HepG2 (cell line): Measurements from ENCODE around the gene TSACC. TPM values are rescaled to one million over a fixed set of nuclear protein-coding genes. Genes with fewer than 3 reads are reported as not detected.

Source experiments
- DNMT1 ChIP-seq: sonication (generic); formaldehyde crosslinking; IDR thresholded peaks from 2 replicates; pipeline ENCODE4 v1.5.1; 2020; ENCODE audit warnings: mild to moderate bottlenecking, missing genetic modification reagents
- FOXO1 ChIP-seq: sonication (generic); formaldehyde crosslinking; IDR thresholded peaks from 2 replicates; pipeline ENCODE4 v1.4.0; 2020; ENCODE audit warnings: missing genetic modification reagents
- FOXO4 ChIP-seq: sonication (generic); formaldehyde crosslinking; conservative IDR thresholded peaks from 2 replicates; pipeline ENCODE4 v1.8.1; 2023; ENCODE audit warnings: missing genetic modification reagents
- FOXP1 ChIP-seq, 2 experiments: fragments of 450-650 bp in 1 of 2; IDR thresholded peaks; 2 replicates each; pipeline ENCODE4 v1.6.1; 2017 to 2018; ENCODE audit warnings: antibody characterized with exemption in 1 of 2
- FOXP4 ChIP-seq: sonication (generic); formaldehyde crosslinking; IDR thresholded peaks from 2 replicates; pipeline ENCODE4 v1.4.0; 2020; ENCODE audit warnings: missing genetic modification reagents
- HDAC2 ChIP-seq: sonication (generic); formaldehyde crosslinking; IDR thresholded peaks from 2 replicates; pipeline ENCODE4 v1.4.0; 2020; ENCODE audit warnings: missing genetic modification reagents
- HOXA5 ChIP-seq: sonication (generic); formaldehyde crosslinking; IDR thresholded peaks from 2 replicates; pipeline ENCODE4 v1.4.0; 2020; ENCODE audit warnings: missing genetic modification reagents
- KLF12 ChIP-seq: sonication (generic); formaldehyde crosslinking; IDR thresholded peaks from 2 replicates; pipeline ENCODE4 v1.4.0; 2020; ENCODE audit warnings: missing genetic modification reagents, borderline replicate concordance
- MEF2D ChIP-seq: sonication (generic); formaldehyde crosslinking; IDR thresholded peaks from 2 replicates; pipeline ENCODE4 v1.5.1; 2020; ENCODE audit warnings: mild to moderate bottlenecking, missing genetic modification reagents
- NCOA2 ChIP-seq: sonication (generic); formaldehyde crosslinking; IDR thresholded peaks from 2 replicates; pipeline ENCODE4 v1.8.0; 2022; ENCODE audit warnings: inconsistent platforms
- NONO ChIP-seq, 2 experiments: fragments of 450-650 bp in 1 of 2; sonication (generic) in 1 of 2; formaldehyde crosslinking in 1 of 2; IDR thresholded peaks in 1 of 2; conservative IDR thresholded peaks in 1 of 2; 2 replicates each; pipeline versions ENCODE4 v1.6.1 to v1.8.0; 2017 to 2022; ENCODE audit warnings: mild to moderate bottlenecking in 1 of 2, missing genetic modification reagents in 1 of 2, moderate library complexity in 1 of 2
- RARA ChIP-seq: IDR thresholded peaks from 2 replicates; pipeline ENCODE4 v1.6.1; 2016; ENCODE audit warnings: missing genetic modification reagents, missing compliant biosample characterization
- RBM22 ChIP-seq: fragments of 200-400 bp; formaldehyde crosslinking; optimal IDR thresholded peaks from 2 replicates; pipeline ENCODE3; 2017; ENCODE audit warnings: mild to moderate bottlenecking, low read length, moderate library complexity
- SALL1 ChIP-seq: sonication (generic); formaldehyde crosslinking; IDR thresholded peaks from 2 replicates; pipeline ENCODE4 v1.8.0; 2022; ENCODE audit warnings: mild to moderate bottlenecking, missing genetic modification reagents
- SOX6 ChIP-seq, 2 experiments: fragments of 450-650 bp in 1 of 2; sonication (generic) in 1 of 2; formaldehyde crosslinking in 1 of 2; IDR thresholded peaks; 2 replicates each; pipeline versions ENCODE4 v1.4.0 to v1.6.1; 2017 to 2020; ENCODE audit warnings: antibody characterized with exemption in 1 of 2, mild to moderate bottlenecking in 1 of 2, missing genetic modification reagents in 1 of 2
- SP140L ChIP-seq: sonication (generic); formaldehyde crosslinking; IDR thresholded peaks from 2 replicates; pipeline ENCODE4 v1.4.0; 2020; ENCODE audit warnings: missing genetic modification reagents, borderline replicate concordance
- TBX2 ChIP-seq: sonication (generic); formaldehyde crosslinking; IDR thresholded peaks from 2 replicates; pipeline ENCODE4 v1.5.0; 2020; ENCODE audit warnings: missing genetic modification reagents, mild to moderate bottlenecking, borderline replicate concordance
- TCF7 ChIP-seq: sonication (generic); IDR thresholded peaks from 2 replicates; pipeline ENCODE4 v1.6.1; 2016; ENCODE audit warnings: antibody characterized with exemption, low read depth
- YEATS4 ChIP-seq: sonication (generic); formaldehyde crosslinking; IDR thresholded peaks from 2 replicates; pipeline ENCODE4 v1.4.0; 2020; ENCODE audit warnings: missing genetic modification reagents, borderline replicate concordance
- ZBTB10 ChIP-seq: sonication (generic); formaldehyde crosslinking; IDR thresholded peaks from 2 replicates; pipeline ENCODE4 v1.4.0; 2020; ENCODE audit warnings: missing genetic modification reagents, borderline replicate concordance
- ZKSCAN5 ChIP-seq: sonication (generic); formaldehyde crosslinking; IDR thresholded peaks from 2 replicates; pipeline ENCODE4 v1.5.1; 2020; ENCODE audit warnings: mild to moderate bottlenecking, missing genetic modification reagents
- ZNF264 ChIP-seq: sonication (generic); formaldehyde crosslinking; IDR thresholded peaks from 2 replicates; pipeline ENCODE4 v1.4.0; 2020; ENCODE audit warnings: missing genetic modification reagents
- polyA plus RNA-seq, 8 experiments: library from polyadenylated mRNA; depleted of rRNA in 3 of 8; stranded (reverse) in 7 of 8; unstranded in 1 of 8; fragments of >200 nt; fragmentation: Illumina TruSeq in 4 of 8; extraction: Trizol in 4 of 8; gene quantifications; 2 replicates each; pipeline versions ENCODE4 v1.2.1 to v1.2.3, GENCODE V29; 2011 to 2016; ENCODE audit warnings: low read depth in 4 of 8, missing spikeins in 1 of 8, mixed read lengths in 1 of 8; ENCODE audit not compliant: insufficient read depth in 1 of 8
- total RNA-seq, 5 experiments: library from RNA; depleted of rRNA; stranded (reverse); fragments of >200 nt; fragmentation: Illumina TruSeq; extraction: Trizol; gene quantifications; 2 replicates each; pipeline ENCODE4 v1.2.3, GENCODE V29; 2016; ENCODE audit warnings: low read depth in 1 of 5

The TSACC gene
- total and polyA plus RNA-seq, 2 of the 13 experiments (the other 11 are each of a cell fraction or from before 2014, with no cell fraction given) = 1.5 to 2.6 TPM

GRCh38 chr1:156373546-156373945, 35.2 kb downstream of the TSACC start (continued):
- TF ChIP-seq ZBTB10 (CRISPR knock-in tag) = no peak
- no peak for TF ChIP-seq FOXP1 (IDR thresholded peaks at IDR 0.05)
- peak; percentile 47; the same call in 1 of the 2 replicates for TF ChIP-seq FOXP1 (CRISPR knock-in tag; IDR thresholded peaks at IDR 0.05)
- 0 out of 2 replicates have a peak, but pooled peaks have one; percentile 9 for TF ChIP-seq SALL1 (CRISPR knock-in tag)
- TF ChIP-seq HDAC2 = 0 out of 2 replicates have a peak, but pooled peaks have one; percentile 46
- TF ChIP-seq NCOA2 (CRISPR knock-in tag) = peak; percentile 79
- no peak for TF ChIP-seq ZNF264 (CRISPR knock-in tag)
- TF ChIP-seq FOXO4 (CRISPR knock-in tag) = 0 out of 2 replicates have a peak, but pooled peaks have one; percentile 34
- 0 out of 2 replicates have a peak, but pooled peaks have one; percentile 47 for TF ChIP-seq MEF2D
- TF ChIP-seq SP140L = no peak
- TF ChIP-seq DNMT1 = no peak
- no peak for TF ChIP-seq NONO (IDR thresholded peaks at IDR 0.05)
- 0 out of 2 replicates have a peak, but pooled peaks have one; percentile 32 for TF ChIP-seq NONO (CRISPR knock-in tag; conservative IDR thresholded peaks at IDR 0.05)
- no peak for TF ChIP-seq YEATS4 (CRISPR knock-in tag)
- TF ChIP-seq KLF12 = peak; percentile 51; the same call in 1 of the 2 replicates
- peak; percentile 41; the same call in 1 of the 2 replicates for TF ChIP-seq FOXO1
- TF ChIP-seq ZKSCAN5 (CRISPR knock-in tag) = no peak
- 0 out of 2 replicates have a peak, but pooled peaks have one; percentile 15 for TF ChIP-seq HOXA5 (CRISPR knock-in tag)
- peak; percentile 87 for TF ChIP-seq RBM22
- TF ChIP-seq RARA (CRISPR knock-in tag) = peak; percentile 52; the same call in 1 of the 2 replicates
- TF ChIP-seq FOXP4 (CRISPR knock-in tag) = peak; percentile 58; the same call in 1 of the 2 replicates
- TF ChIP-seq TCF7 = peak; percentile 44; the same call in 1 of the 2 replicates
- TF ChIP-seq TBX2 (CRISPR knock-in tag) = peak; percentile 64; the same call in 1 of the 2 replicates
- TF ChIP-seq SOX6 (IDR thresholded peaks at IDR 0.05) = no peak
- TF ChIP-seq SOX6 (CRISPR knock-in tag; IDR thresholded peaks at IDR 0.05) = peak; percentile 77
